Urothelium cell line (cell line): ENCODE results near the gene TBATA.

Experiments
- DNase-seq: peaks from one replicate; pipeline ENCODE4 v3.0.0; 2011; ENCODE audit warnings: low spot score, mixed read lengths
- FAIRE-seq: peaks from 2 replicates; lab custom pipeline; 2011; peaks lifted over from hg19 to GRCh38; lab: Jason Lieb, UNC

Gene TBATA

GRCh38 chr10:70785190-70785589 is at the start of gene TBATA:
Gene TBATA, minus strand, starts transcription at chr10:70785377. Its CDS starts 1,998 bp downstream, at chr10:70783379.
- FAIRE-seq = peak; percentile 32
- DNase-seq = peak; percentile 4

DNA sequence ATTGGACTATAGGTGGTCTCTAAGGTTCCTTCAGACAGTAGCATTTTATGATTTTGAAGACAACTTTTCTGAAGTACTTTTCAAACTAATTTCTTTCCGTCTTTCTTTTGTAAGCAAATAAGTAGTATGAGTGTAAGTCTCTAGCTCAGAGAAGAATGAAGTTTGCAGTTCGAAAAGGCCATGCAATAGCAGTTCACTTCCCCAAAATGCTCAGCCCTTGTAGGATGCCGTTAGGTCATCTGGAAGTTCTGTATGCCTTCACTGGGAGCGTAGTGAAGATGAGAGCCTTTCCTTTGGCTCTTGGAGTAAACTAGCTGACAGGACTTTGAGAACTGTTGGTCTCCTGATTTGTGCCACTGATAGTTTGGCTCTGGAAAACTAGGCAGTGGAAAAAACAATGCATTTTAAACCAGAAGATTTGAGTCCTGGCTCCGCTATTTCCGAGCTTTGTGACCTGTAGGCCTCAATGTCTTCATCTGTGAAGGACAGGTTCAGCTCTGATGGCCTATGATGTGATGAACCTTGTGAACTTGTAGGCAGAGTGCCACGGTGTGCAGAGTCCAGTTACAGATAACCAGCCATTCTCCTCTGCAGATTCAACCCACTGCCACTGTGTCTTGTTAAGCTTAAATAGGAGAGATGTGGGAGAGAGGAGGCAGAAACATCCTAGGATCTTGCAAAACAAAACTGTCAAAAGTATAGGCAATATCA is 49.4 kb upstream of the TBATA start:
- FAIRE-seq (no peak), DNase-seq (no peak)

DNA sequence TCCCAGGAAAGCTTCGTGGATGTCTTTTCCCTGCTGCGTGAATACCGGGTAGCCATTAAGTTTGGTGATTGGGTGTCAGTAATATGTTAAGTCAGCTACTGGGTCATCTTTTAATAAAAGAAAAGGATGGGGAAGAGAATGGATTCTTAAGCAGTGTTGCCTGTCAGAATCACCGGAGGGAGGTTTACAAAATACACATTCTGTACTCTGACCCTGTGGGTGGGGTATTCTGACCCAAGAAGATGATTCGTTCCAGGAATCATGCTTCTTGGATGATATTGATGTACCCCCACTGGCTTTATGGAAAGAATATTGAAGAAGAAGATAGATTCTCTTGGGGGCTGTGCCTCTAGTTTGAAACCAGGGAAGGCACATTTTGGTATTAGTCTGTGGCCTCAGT is 48.8 kb upstream of the TBATA start:
- FAIRE-seq = no peak
- no peak for DNase-seq

DNA sequence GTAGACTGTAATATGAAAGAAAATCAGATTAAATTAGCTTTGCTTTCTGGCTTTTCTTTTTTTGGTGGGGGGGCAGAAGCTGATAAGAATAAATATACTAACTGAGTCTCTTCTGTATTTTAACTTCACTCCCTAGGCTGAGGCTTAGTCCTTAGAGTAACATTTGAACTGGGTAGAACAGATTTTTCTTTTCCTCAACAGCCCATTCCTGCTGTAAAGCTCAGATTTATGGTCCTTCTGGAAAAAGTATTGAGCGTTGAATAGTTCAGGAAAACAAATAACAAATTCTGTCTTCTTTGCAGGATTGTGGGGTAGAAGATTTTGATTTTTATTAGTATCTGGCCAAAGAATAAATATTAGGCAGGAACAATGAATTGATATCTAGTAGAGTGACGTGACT is 48.4 kb upstream of the TBATA start:
- no peak for FAIRE-seq
- no peak for DNase-seq

GRCh38 chr10:70832852-70833528 is 47.8 kb upstream of the TBATA start:
- peak; percentile 67 for DNase-seq
- peak; percentile 58 for FAIRE-seq

- DNase-seq (no peak), FAIRE-seq (no peak)
These were observed 47.0 kb upstream of the TBATA start for GRCh38 chr10:70832221-70832620.

GRCh38 chr10:70830164-70830563 is 45.0 kb upstream of the TBATA start:
- FAIRE-seq = no peak
- DNase-seq = no peak

DNA sequence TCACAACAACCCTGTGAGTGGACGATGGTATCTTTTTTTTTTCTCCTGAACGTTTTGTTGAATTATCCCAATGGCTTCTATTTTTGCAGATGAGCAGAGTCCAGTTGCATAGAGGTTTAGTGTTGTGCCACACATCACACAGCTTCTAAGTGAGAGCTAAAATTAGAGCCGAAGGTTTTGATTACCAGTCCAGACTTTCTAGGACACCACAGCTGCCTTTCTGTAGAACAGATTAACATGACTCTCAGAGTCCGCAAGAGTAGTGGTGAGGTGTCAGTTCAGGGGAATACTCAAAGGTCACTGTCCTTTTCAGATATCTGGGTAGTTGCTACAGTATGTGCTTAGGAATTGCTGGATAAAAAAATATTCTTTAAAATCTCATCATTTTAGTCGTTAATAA is 44.4 kb upstream of the TBATA start:
- FAIRE-seq = no peak
- DNase-seq = no peak

DNA sequence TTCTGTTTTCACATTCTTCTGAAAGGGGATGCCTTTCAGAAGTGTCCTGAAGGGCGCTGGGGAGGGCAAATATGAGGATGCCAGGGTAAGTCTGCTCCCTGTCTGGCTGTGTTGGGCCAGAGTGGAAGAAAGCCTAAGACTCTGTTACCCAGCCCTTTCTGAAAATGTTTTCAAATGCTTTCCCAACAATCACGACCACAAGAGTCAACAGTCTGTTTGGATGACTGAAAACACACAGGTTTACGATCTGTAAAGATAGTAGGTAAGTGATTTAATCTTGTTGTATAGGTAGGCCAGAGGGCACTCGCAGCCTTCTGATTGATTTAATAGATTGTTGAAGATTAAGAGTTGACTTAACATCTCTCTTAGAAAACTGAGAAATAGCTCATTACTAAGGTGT is 43.7 kb upstream of the TBATA start:
- no peak for DNase-seq
- no peak for FAIRE-seq

DNA sequence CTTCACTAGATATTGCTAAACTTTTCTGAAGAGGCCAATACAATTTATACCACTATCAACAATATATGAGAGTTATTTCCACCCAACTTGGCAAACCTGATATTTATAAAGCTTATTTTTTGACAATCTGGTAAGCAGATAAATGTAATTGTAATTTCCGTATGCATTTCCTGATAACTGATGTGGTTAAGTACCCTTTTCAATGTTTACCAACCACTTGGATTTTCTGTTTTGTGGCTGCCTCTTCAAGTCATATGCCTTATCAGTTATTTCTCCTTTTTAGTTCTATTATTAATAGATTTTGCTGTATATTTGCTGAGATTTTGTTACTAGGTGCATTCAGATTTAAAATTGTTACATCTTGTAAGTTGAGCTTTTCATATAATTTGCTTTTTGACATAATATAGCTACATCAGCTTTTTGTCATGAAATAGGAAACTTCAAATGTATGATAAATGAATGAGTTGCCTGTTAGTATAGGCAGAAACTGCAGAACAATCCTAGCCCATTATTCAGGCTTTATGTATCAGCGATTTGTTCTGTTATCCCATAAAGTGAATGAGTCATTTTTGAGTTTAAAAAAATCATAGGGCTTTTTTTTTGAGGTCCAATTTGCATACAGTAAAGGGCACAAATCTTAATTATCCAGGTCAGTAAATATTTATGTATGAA is 42.0 kb upstream of the TBATA start:
- DNase-seq (no peak), FAIRE-seq (no peak)

DNA sequence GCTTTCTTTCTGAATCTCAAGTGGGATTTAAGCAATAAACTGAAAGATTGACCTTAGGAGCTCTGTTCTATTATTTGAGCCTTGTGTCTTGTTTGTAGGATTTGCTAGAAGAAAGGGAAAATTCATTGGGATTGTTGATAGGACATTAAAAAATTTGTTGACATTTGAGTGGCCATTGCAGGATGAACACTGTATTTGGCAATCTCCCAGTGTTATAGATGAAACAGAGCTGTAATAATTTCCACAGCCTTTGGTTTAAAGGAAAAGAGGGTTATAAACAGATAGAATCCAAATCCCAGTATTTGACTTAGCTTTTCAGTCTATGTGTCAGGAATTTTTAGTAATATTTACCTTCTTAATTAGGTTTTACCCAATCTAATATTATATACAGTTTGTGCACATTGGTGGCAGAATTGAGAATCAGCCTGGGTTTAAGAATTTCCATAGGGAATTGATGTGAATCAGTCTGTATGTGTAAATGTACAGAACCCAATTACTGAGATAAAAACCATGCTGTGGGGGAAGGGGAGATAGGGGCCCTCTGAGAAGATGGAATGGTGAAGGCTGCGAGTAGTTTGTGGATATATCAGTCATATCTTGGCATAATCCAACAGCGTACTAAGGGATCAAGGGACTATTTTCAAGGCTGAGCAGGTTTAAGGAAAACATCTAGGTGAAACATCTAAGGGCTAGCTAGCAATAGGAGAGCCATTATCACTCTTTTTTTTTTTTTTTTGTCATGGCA is 37.1 kb upstream of the TBATA start:
- DNase-seq (no peak), FAIRE-seq (no peak)

DNA sequence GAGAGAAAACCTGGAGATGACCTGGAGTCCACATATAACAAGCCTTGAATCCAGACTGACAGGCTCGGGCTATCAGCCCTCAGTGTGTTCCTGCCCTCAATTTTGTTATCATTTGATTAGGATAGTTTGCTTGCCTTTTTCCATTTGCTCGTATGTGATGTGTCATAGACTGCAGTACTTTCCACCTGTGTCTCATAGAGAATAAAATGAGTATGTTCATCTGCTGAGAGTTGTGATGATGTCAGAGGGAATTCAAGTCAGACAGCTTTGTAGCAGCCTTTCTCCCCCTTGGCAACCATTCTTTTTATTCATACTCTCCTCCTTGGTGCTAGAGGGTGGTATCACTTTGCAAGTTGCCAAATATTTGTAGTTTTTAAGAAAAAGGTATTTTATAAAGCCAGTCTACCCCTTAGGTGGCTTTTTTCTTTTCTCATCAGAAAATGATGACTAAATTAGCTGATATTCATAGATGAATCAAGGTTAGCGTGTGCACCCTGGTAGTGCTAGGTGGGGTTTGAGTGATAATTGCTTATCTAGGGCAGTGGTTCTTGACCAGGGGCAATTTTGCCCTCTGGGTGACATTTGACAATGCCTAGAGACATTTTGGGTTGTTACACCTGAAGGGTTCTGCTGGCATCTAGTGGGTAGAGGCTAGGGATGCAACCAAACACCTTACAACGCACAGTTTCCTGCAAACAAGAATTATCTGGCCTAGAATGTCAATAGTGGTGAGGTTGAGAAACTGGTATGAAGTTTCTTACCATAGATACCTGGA is 36.0 kb upstream of the TBATA start:
- DNase-seq = no peak
- FAIRE-seq = no peak

GRCh38 chr10:70816220-70816894 is 31.2 kb upstream of the TBATA start:
- DNase-seq (peak; percentile 91), FAIRE-seq (peak; percentile 93)

DNA sequence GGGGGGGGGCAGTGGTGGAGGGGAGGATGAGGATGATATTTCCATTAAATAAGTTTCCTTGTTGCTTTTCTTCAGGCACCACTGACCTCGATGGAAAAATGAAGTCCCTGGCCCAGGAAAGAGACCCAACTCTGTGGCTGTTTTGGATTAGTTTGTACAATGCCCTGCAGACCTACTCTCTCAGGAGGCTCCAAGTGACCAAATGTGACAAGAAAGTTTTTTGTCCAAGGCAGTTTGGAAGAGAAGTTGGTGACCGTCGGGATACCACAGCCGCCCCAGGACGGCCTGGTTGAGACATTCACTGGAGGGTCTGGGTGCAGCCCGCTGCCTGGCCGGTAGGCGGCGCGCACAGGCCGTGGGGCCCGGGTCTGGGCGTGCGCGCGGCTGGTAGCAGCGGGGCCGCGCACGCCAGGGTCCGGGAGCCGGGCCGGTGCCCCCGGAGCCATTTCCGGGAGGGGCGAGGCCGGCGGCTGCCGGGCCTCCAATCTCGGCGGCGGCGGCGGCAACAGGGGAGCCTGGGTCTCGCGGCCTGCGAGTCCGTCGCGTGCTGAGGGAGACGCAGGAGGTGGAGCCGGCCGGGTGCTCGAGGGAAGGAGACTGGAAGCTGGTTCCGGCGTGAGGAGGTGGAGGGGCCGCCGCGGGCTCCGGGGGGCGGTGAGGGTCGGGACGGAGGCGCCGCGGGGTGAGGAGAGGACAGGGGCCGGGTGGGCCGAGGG is 30.5 kb upstream of the TBATA start, which contains the start of gene SGPL1:
Gene SGPL1 (plus strand): TSS at position 445 of the 716 bp plus-strand sequence. CDS start 906 bp downstream, outside the sequence.
- FAIRE-seq (peak; percentile 71), DNase-seq (peak; percentile 99)

DNA sequence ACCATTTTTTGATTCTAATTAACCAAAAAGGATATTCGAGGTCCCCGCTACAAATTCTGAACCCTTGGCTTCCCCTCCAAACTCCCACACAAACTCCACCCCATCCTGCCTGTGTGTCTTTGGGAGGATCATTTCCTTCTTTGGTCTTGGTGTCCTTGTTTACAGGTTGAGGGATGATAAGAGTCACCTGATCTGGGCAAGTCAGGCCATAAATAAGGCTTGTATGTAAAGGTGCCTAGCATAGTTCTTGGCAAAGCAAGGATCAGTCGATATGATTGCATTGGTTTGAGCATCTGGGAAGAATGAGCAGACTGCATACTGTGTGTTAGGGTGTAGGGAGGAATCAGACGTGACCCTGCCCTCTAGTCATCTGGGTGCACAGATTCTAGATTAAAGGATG is 28.9 kb upstream of the TBATA start:
- no peak for DNase-seq
- no peak for FAIRE-seq

- no peak for FAIRE-seq
- DNase-seq = no peak
These were observed 27.6 kb upstream of the TBATA start for GRCh38 chr10:70812814-70813213.

GRCh38 chr10:70811881-70812280 is 26.7 kb upstream of the TBATA start:
- FAIRE-seq (no peak), DNase-seq (no peak)

- no peak for FAIRE-seq
- no peak for DNase-seq
These were observed 25.8 kb upstream of the TBATA start for GRCh38 chr10:70810967-70811366.

DNA sequence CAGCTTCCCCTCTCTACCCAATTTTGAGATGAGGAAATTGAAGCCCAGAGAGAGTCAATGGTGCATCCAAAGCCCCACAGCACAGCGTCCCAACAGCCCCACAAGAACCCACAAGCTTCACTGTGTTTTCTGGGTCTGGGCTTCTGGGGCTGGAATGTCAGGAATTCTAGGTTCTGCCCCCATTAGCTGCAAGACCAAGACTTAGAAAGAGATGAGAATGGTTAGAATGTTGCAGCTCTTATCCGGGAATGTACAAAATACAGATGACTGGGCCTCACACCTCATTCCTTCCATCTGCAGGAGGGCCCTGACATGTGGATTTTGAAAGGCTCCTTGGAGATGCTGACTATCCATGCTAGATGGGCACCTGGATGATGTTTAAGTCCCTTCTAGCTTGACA is 24.5 kb upstream of the TBATA start:
- DNase-seq (no peak), FAIRE-seq (no peak)
